RCC 7860 (cell line): Measurements from ENCODE around the gene GLI3.

ENCODE experiments used
- DNase-seq: peaks from one replicate; pipeline ENCODE4 v3.0.0-alpha.2; 2015; ENCODE audit warnings: low spot score
- FAIRE-seq: peaks from 2 replicates; lab custom pipeline; 2012; peaks lifted over from hg19 to GRCh38; lab: Jason Lieb, UNC

Gene GLI3

DNA sequence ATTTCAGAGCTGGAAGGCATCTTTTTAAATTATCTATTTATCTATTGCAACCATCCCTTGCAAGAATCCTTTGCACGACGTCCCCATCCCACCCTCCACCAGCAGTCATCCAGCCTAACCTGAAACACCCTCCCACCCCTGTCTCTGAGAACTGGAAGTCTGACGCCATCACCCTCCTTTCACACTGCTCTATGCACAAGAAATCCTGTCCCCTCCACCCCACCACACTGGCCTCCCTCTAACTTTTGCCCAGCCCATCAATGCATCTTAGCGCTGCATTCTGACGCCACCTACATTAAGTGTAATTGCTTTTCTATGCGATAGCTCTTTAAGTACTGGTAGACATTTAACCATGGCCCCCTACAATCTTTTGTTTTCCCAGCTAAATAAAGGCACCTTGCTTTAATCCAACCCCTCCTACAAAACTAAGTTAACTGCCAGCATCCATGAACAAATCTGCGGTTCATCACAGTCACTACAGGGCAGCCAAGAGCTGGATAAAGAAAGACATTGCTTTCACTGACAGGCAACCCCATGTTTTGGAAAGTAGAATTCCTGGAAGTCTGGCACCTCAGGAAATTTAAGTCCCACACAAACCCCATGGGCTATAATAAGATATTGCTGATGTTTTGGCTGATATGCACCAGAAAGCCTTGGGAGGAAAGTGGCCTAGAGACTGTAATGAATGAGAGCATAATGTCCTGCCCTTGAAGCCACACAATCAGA lies 128.0 kb downstream of the GLI3 start:
- DNase-seq (no peak), FAIRE-seq (no peak)

GRCh38 chr7:42107484-42108240 lies 129.3 kb downstream of the GLI3 start:
- DNase-seq (no peak), FAIRE-seq (no peak)

DNA sequence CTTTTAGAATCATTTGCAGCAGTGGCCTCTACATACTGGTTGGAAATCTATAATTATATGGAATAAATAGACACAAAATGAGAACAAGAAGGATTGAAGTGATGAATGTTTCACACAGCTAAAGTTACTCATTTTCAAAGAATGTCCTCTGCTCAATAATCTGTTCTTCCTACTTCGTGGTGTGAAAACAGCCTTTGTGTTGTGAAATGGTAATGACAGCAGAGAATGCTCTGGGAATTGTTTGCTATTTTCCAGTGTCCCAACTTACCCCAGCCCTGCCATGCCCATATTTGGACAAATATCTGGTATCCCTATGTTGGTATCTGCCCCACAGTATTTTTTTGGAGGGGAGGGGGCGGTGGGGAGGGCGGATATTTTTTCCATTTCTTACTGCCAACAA lies 130.4 kb downstream of the GLI3 start:
- no peak for DNase-seq
- no peak for FAIRE-seq

- DNase-seq = no peak
- FAIRE-seq = no peak
Measured at GRCh38 chr7:42105554-42106358, 131.3 kb downstream of the GLI3 start.

GRCh38 chr7:42104694-42105093 lies 132.3 kb downstream of the GLI3 start:
- FAIRE-seq = no peak
- DNase-seq = no peak

DNA sequence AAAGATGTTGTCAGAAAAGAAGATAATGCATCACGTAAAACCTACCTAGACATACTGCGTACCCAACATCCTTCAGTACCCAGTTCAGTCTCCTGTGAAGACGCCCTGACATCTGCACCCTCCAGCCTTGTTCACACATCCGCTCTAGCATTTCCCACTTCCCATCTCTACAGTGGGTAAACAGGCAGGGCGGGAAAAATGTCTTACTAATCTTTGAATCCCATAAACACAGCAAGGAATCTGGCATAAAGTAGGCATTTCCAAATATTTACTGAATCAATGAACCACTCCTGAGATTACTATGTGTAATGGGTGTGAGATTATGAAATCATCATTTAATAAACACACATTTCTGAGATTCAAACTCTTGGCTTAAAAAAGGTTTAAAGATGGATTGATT lies 132.8 kb downstream of the GLI3 start:
- no peak for FAIRE-seq
- no peak for DNase-seq

- no peak for DNase-seq
- no peak for FAIRE-seq
Measured at GRCh38 chr7:42103456-42103855, 133.6 kb downstream of the GLI3 start.

- FAIRE-seq (no peak), DNase-seq (no peak)
Measured at GRCh38 chr7:42103020-42103419, 134.0 kb downstream of the GLI3 start.

GRCh38 chr7:42102301-42102700 lies 134.7 kb downstream of the GLI3 start:
- FAIRE-seq (no peak), DNase-seq (no peak)

GRCh38 chr7:42100156-42100508 lies 136.9 kb downstream of the GLI3 start:
- no peak for DNase-seq
- no peak for FAIRE-seq

GRCh38 chr7:42099470-42100155 lies 137.4 kb downstream of the GLI3 start:
- no peak for FAIRE-seq
- DNase-seq = no peak

DNA sequence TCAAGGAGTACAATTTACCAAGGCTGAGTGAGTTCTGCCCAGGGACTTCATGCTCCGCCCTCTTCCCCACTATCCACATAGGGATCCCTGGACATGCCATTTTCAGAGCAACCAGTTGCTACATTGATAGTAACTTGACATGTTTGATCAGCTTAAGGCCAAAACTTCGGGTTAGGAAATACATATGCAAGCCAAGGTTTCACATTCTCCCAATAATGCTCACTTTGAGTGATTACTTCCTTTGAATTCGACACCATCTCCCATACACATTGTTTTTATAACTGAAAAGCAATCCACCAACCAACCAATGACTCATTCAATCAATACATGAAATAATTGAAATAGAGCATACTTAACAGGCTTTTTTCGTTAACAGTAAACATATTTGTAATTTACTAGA lies 137.9 kb downstream of the GLI3 start:
- DNase-seq (no peak), FAIRE-seq (no peak)

DNA sequence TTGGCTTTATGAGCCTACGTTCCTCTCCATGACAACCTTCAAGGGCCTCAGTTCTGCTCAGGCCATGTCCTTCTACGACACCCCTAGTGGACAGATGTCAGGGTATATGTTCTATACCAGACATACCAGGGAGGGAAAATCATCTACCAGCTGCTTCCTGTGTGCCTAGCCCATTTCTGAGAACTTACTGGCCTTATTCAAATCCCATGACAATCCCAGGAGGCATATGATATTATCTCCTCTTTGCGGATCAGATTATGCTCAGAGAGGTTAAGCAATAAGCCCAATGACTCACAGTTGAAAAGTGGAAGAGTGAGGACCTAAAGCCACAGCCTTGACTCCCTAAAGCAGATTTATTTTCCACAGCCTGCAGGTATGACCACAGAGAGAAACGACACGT lies 139.3 kb downstream of the GLI3 start:
- FAIRE-seq (no peak), DNase-seq (peak; percentile 23)

DNA sequence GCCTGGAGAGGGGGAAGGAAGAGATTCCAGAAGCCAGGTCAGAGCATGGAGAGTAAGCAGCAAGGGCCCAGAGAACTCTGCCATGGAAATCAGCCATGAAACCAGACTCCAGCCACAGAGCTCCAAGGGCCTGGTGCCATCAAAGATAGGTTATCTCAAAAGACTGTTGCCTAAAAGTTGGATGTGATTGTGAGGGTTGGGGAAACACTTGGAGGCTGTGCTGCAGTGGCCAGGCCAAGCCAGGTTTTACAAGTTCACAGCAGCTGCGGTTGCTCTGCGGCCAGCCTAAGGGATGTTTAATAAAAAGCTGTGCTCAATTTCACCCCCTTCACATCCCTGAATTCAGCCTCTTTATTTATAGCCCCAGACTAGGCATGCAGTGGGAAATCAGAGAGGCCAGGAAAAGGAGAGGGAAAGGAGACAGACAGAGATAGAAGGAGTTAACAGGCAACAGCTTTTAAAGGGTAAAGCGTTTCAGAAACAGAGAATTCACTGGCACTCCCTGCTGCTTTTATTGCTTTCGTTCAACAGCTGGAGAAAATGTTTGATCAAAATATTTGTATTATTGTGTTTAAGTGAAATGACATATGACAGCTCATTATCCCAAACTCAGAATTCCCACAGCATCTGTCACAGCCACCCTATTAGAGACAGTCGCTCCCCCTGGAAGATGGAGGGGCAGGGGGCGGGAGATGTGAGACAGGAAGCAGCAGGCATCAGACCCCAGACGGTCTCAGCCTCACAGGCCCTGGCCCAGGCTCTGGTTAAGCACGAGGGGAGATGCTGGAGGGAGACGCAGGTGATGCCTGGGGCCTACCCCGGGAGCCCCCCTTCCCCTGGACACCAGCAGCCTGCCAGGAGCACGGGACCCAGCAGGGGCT lies 140.1 kb downstream of the GLI3 start:
- DNase-seq = no peak
- FAIRE-seq = no peak

- DNase-seq = no peak
- FAIRE-seq = no peak
Measured at GRCh38 chr7:42096268-42096667, 140.7 kb downstream of the GLI3 start.

GRCh38 chr7:42095791-42096190 lies 141.2 kb downstream of the GLI3 start:
- DNase-seq = no peak
- no peak for FAIRE-seq

- DNase-seq = no peak
- FAIRE-seq = no peak
Measured at GRCh38 chr7:42093349-42093905, 143.6 kb downstream of the GLI3 start.

GRCh38 chr7:42091461-42092291 lies 145.3 kb downstream of the GLI3 start:
- no peak for FAIRE-seq
- no peak for DNase-seq

GRCh38 chr7:42090806-42091205 lies 146.2 kb downstream of the GLI3 start:
- DNase-seq (no peak), FAIRE-seq (no peak)
